IPS DF 6.9 (cell line): Measurements from ENCODE around the gene SRP14.

Source experiments
- DNase-seq: peaks from one replicate; pipeline ENCODE4 v3.0.0-alpha.2; 2013; ENCODE audit warnings: low read depth, low spot score
- H3K27ac ChIP-seq: one replicate; pipeline ENCODE4 v1.5.1; 2013; ENCODE audit warnings: low read length, control low read depth
- H3K27me3 ChIP-seq: 2 replicates; pipeline ENCODE4 v1.6.1; 2013; ENCODE audit warnings: mild to moderate bottlenecking, low read length; ENCODE audit not compliant: control insufficient read depth, insufficient read depth
- H3K36me3 ChIP-seq: 2 replicates; pipeline ENCODE4 v1.6.1; 2013; ENCODE audit warnings: low read length; ENCODE audit not compliant: control insufficient read depth, insufficient read depth
- H3K4me1 ChIP-seq: 2 replicates; pipeline ENCODE4 v1.6.1; 2013; ENCODE audit warnings: low read length; ENCODE audit not compliant: control insufficient read depth, insufficient read depth
- H3K4me3 ChIP-seq: 2 replicates; pipeline ENCODE4 v1.5.1; 2013; ENCODE audit warnings: mild to moderate bottlenecking, low read length
- H3K9me3 ChIP-seq: 2 replicates; pipeline ENCODE4 v1.6.1; 2013; ENCODE audit warnings: low read length, inconsistent platforms; ENCODE audit not compliant: control insufficient read depth, insufficient read depth
- WGBS: extraction: QIAGEN DNeasy Blood & Tissue Kit; methylation state at CpG from one replicate; pipeline ENCODE4 v1.1.7; 2013; ENCODE audit warnings: mixed read lengths, missing lambda C conversion rate; ENCODE audit not compliant: insufficient read length, insufficient coverage; 5-methylcytosine and 5-hydroxymethylcytosine counted together

The SRP14 gene

DNA sequence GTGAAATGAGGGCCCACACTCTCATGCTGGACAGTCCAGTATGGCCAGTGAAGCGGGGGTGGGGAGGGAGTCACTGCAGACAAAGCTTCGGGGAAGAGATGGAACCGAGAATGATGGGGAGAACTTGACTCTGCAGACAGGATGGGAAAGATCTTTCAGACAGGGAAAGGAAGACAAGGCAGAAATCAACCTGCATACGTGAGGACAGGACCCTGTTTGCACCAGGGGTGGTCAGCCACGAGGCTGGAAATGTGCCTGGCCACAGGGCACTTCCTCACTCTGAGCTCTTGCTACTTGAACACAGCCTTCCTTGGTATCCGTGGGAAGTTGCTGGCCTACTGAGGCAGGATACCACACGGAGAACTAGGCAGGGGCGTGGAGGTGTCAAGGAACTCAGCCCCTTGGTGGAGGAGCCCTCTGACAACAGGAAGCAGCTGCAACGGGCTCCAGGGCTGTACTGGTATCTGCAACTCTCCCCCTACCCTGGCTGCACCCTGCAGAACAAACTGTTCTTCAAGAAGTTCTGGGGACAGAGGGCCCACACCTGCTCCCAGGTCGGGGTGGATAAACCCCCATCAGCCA lies 9.3 kb upstream of the SRP14 start:
- H3K27ac ChIP-seq, result no peak overlapping the region
- no peaks in the 10 kb centered on the region for H3K27me3 ChIP-seq
- H3K36me3 ChIP-seq, result no peaks in the 10 kb centered on the region; the same call in 1 of the 2 replicates
- whole genome bisulfite sequencing, result no CpG with 5 or more reads among the region's 10 CpGs
- H3K4me3 ChIP-seq, result no peak overlapping the region
- peaks cover 6% of the 10 kb centered on the region; the same call in 1 of the 2 replicates for H3K4me1 ChIP-seq
- H3K9me3 ChIP-seq, result no peaks in the 10 kb centered on the region
- no peak for DNase-seq

DNA sequence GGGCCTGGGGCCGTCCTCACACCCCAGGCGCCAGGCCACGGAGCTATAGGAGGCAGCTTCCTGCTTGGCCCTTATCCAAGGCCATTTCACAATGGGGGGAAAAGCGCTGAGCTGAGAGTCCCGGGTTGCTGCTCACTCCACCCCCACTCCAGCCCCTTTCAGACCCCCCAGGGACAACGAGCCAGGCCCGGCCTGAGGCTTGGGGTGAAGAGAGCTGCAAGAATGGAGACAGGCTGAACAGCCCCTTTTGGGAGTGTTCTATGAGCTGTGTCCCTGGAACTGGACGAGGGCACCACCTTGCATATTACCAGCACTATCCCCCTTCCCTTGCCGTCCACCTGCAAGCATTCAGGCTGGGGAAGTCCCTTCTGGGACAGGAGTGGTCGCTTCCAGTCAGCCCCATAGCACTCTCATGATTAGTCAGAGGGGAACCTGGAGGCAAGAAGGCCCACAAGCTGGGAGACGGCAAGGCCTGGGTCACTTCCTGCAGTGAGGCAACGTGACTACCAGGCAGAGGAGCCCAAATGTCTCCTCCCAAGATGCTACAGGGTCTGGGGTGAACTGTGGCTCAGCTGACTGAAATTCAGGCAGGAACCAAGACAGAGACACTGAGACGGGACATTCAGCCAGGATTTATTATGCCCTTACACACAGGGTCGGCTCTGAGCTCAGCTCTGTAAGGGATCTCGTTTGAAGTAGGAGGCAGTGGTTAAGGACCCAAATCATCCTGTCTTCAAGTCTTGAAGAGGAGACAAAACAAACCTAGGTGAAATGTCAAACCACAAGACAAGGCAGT lies 8.6 kb upstream of the SRP14 start:
- H3K36me3 ChIP-seq, result no peaks in the 10 kb centered on the region; the same call in 1 of the 2 replicates
- no peak overlapping the region for H3K4me3 ChIP-seq
- peaks cover 6% of the 10 kb centered on the region; the same call in 1 of the 2 replicates for H3K4me1 ChIP-seq
- H3K27ac ChIP-seq, result no peak overlapping the region
- no CpG with 5 or more reads among the region's 15 CpGs for WGBS
- H3K27me3 ChIP-seq, result no peaks in the 10 kb centered on the region
- no peaks in the 10 kb centered on the region for H3K9me3 ChIP-seq
- DNase-seq, result no peak

DNA sequence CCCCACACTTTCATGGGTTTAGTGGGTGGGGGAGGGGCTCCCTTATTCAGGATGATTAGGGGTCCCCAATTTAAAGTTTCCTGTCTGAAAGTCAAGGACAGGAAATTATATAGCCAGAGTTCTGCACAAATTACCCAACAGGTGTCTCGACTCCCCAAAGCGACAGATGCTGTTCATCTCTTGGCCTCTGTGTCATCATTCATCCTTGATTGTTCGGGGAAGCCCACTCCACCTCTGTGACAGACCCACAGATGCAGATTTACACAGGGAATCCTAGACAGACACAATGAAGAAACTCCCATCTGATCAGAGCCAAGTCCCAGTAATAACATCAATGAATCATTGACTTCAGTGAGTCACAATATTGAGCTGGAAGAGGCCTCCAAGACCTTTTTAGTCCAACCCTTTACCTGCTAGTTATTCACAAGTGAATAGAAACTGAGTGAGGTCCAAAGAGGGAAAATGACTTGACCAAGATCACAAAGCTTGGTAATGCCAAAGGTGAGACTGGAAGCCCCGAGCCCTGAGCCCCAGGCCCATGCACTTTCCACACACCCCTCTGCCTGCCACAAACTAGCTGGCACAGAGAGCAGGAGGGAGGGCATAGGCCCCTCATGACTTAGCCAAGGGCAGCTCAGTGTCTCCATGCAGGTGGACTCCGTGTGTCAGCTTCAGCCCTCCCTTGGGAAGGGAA lies 7.9 kb upstream of the SRP14 start:
- Histone ChIP-seq H3K36me3 (no peaks in the 10 kb centered on the region; the same call in 1 of the 2 replicates), H3K27me3 (no peaks in the 10 kb centered on the region), H3K9me3 (no peaks in the 10 kb centered on the region), H3K4me3 (no peak overlapping the region), H3K4me1 (peaks cover 6% of the 10 kb centered on the region; the same call in 1 of the 2 replicates), H3K27ac (no peak overlapping the region)
- no CpG with 5 or more reads among the region's 5 CpGs for WGBS
- no peak for DNase-seq

DNA sequence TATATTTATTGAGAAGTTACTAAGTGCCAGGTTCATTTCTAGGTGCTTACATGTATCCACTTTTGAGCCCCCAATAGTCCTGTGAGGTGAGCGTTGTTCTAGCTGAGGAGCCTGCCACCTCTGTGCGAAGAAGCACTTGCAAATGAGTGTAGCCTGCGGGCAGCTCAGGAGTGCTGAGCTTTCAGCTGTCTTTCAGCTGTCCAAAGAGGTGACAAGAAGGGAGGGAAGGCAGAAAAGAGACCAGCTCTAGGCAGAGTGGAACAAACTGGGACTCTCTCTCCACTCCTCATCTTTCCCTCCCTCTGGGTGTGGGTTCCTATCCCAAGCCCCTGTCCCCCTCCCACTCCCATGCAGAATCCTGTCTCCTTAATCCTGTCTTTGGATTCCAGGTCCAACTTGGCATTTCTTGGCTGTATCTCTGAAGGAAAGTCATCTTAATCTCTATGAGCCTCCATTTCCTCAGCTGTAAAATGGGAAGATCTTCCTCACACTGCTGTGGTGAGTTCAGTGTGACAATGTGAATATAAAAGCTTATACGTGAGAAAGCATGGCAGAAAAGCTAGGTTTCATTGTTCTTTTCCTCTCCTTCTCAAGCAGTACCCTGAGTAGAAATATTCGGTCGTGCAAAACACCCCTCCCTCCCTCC lies 6.7 kb upstream of the SRP14 start:
- DNase-seq, result no peak
- no peaks in the 10 kb centered on the region for H3K9me3 ChIP-seq
- no peak overlapping the region for H3K4me3 ChIP-seq
- WGBS, result no CpG with 5 or more reads among the region's 6 CpGs
- H3K36me3 ChIP-seq, result no peaks in the 10 kb centered on the region; the same call in 1 of the 2 replicates
- no peak overlapping the region for H3K27ac ChIP-seq
- peaks cover 4% of the 10 kb centered on the region; the same call in 1 of the 2 replicates for H3K4me1 ChIP-seq
- H3K27me3 ChIP-seq, result no peaks in the 10 kb centered on the region

DNA sequence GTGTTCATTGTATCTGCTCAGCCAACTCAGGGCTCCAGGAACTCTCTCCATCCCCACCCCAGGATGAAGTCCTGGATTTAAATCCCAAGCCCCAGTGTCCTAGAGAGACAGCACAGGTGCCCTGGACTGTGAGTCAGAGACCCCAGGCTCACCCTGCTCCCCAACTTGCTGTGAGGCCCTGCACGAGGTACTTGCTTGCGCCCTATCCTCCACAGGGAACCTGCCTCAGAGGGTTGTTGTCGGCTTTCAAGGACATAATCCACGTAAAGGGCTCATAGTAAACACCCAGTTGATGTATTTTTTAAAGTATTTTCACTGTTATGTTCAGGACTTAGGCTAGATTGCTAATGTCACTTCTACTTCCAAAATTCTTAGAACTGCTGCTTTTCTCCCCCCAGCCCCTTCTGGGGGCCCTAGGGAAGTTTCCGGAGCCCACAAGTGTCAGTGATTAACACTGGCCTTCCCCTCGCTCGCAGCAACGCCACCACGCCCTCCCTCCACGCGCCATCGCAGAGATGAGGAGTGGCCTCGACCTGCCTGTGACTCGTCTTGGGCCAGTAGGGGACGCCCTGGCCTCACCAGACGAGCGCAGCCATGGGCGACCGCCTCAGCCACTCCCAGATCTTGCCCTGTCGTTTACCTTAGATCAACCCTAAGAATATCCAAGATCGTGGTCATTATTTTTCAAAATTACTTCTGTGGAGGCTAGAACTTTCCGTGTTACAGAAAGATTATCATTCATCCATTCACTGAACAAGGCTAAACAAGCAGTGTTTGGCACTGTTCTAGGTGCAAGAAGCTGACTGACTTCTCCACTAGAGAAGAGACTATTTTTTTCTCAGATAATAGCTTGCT lies 6.0 kb upstream of the SRP14 start:
- H3K27ac ChIP-seq, result no peak overlapping the region
- WGBS, result no CpG with 5 or more reads among the region's 22 CpGs
- DNase-seq, result no peak

DNA sequence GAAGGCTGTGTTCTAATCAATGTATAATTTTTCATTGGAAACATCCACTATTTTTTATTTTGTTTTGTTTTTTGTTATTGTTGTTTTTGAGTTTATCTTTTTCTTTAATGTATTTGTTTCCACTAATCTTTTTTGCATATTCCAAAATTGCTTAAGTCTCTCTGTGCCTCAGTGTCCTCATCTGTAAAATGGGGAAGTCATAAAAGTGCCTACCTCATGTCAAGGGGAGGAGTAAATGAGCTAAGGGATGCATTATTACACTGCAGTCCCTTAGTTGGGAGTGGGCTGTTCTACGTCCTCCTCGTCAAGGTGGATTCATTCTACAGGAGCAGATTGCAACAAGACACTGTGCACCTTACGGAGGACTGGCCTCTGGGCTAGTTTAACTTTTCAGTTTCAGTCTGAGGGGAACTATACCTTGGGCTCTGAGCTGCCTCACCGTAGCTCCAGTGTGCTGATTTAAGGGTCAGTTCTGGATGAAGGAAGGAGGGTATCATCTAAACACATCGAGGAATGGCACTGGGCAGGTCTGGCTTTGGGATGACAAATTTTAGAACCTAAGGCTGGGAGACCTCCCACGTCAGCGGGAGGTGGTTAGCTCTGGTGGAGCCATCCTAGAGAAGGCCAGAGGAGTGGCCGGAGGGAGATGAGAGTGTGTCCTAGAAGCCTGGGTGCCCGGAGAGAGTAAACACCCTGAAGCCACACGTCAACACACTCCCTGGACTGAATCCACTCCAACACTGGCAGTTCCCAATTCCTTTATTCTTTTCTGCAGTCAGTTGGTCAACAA lies 5.1 kb upstream of the SRP14 start:
- Histone ChIP-seq H3K27me3 (no peaks in the 10 kb centered on the region), H3K4me1 (peaks cover 3% of the 10 kb centered on the region; the same call in 1 of the 2 replicates), H3K27ac (no peak overlapping the region), H3K36me3 (no peaks in the 10 kb centered on the region; the same call in 1 of the 2 replicates), H3K4me3 (no peak overlapping the region), H3K9me3 (no peaks in the 10 kb centered on the region)
- WGBS, result no CpG with 5 or more reads among the region's 10 CpGs
- no peak for DNase-seq

More for the DNA sequence above, 6.0 kb upstream of the SRP14 start:
- H3K4me1 ChIP-seq, result peaks cover 3% of the 10 kb centered on the region; the same call in 1 of the 2 replicates
- H3K27me3 ChIP-seq, result no peaks in the 10 kb centered on the region
- no peaks in the 10 kb centered on the region for H3K9me3 ChIP-seq
- no peak overlapping the region for H3K4me3 ChIP-seq
- H3K36me3 ChIP-seq, result no peaks in the 10 kb centered on the region; the same call in 1 of the 2 replicates

DNA sequence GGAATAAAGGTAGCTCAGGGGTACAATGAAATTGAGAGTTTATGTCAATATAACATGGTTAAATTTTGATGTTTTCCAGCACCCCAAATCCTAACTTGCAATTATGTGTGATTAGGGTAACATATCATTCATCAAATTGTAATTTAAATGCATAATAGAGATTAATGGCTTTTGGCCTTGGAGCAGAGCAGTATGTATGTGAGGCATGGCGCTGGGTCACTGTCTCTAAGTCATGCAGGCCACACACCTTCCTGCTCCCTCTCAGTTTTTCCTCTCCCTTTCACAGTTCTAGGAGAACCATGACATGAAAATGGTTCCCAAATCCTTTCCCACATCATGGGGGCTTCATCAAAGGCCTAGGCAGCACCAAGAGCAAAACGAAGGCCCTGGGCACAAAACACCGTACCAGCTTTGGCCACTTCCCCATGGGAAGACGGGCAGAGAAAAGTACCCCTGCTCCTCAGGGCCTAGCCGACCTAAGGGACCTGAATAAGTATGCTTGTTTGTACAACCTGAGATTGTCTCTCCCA lies 3.9 kb upstream of the SRP14 start:
- Histone ChIP-seq H3K27me3 (no peaks in the 10 kb centered on the region), H3K9me3 (no peaks in the 10 kb centered on the region), H3K36me3 (no peaks in the 10 kb centered on the region; the same call in 1 of the 2 replicates), H3K27ac (no peak overlapping the region), H3K4me1 (peaks cover 3% of the 10 kb centered on the region; the same call in 1 of the 2 replicates), H3K4me3 (no peak overlapping the region)
- no CpG with 5 or more reads among the region's 5 CpGs for WGBS
- DNase-seq, result no peak

DNA sequence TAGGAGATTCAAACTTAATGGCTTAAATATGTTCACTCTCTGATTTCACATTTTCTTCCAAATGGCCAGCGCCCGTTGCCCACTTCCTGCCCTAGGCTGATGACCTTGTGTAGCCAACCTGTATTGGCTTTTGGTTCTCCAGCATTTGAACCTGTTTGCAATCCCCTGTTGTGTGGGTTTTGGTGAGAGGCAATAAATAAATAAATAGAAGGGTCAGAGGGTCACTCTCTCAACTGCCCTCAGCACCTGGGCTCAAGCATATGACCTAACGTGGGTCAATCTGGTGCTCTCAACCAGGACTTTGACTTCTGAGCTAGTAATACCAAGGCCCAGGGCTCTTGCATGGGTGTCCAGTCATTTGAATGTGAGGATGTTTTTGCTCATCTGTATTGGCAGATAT lies 1.8 kb upstream of the SRP14 start:
- H3K27ac ChIP-seq, result no peak overlapping the region
- H3K36me3 ChIP-seq, result peaks cover 9% of the 10 kb centered on the region
- no peaks in the 10 kb centered on the region for H3K27me3 ChIP-seq
- no peak for DNase-seq
- no peak overlapping the region for H3K4me3 ChIP-seq
- H3K9me3 ChIP-seq, result no peaks in the 10 kb centered on the region
- H3K4me1 ChIP-seq, result peaks cover 2% of the 10 kb centered on the region; the same call in 1 of the 2 replicates
- WGBS, result no CpG with 5 or more reads among the region's 3 CpGs

DNA sequence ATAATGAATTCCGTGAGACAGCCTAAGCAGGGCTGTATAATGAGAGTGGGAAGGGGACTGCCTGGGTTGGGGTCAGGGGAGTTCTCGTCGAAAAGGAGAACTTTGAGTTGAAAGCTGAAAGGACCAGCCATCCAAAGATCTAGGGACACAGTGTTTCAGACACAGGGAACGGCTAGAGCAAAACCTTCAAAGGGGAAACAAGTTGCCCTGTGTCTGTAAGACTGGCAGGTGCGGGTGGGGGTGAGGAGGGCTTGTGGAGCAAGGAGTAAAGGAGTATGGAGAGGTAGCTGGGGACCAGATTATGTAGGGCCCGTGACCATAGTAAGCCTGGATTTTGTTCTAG lies 1.3 kb upstream of the SRP14 start:
- Histone ChIP-seq H3K36me3 (peaks cover 9% of the 10 kb centered on the region), H3K4me1 (peaks cover 2% of the 10 kb centered on the region; the same call in 1 of the 2 replicates), H3K4me3 (no peak overlapping the region), H3K9me3 (no peaks in the 10 kb centered on the region), H3K27ac (no peak overlapping the region), H3K27me3 (no peaks in the 10 kb centered on the region)
- no peak for DNase-seq
- WGBS, result no CpG with 5 or more reads among the region's 6 CpGs
